Lung (tissue), 12 donors: ENCODE measurements around the gene PANX1. TPM values are rescaled to one million over a fixed set of nuclear protein-coding genes. Genes with fewer than 3 reads are reported as not detected.
A peak's percentile ranks its signal among the peaks of the same experiment; 100 is the strongest.

Source experiments
- ATAC-seq: fragments of 200-7000 bp; cut with Tn5 transposase; one replicate; pipeline ENCODE4 v1.9.1; 2020; ENCODE audit warnings: moderate number of reproducible peaks; ENCODE audit not compliant: insufficient read depth, low FRiP score
- DNase-seq, 3 donors: peaks; one replicate each; pipeline ENCODE4 v3.0.0-alpha.2; 2013 to 2017
- H3K27ac ChIP-seq, 2 donors: one replicate each; pipeline ENCODE4 v1.5.1; 2013; ENCODE audit warnings: mild to moderate bottlenecking in 2 of 2, moderate library complexity in 2 of 2, control low read depth in 1 of 2, inconsistent platforms in 1 of 2, low read depth in 1 of 2, low read length in 1 of 2
- H3K27me3 ChIP-seq, 3 donors: one replicate each; pipeline ENCODE4 v1.5.1; 2013; ENCODE audit warnings: low read length in 2 of 3; ENCODE audit not compliant: control insufficient read depth in 3 of 3, insufficient read depth in 3 of 3
- H3K36me3 ChIP-seq, 4 donors: one replicate each; pipeline ENCODE4 v1.5.1; 2013; ENCODE audit warnings: low read length in 4 of 4, mild to moderate bottlenecking in 1 of 4, moderate library complexity in 1 of 4; ENCODE audit not compliant: control insufficient read depth in 4 of 4, insufficient read depth in 4 of 4
- H3K4me1 ChIP-seq, 5 donors: one replicate each; pipeline ENCODE4 v1.5.1; 2013; ENCODE audit warnings: low read length in 5 of 5, mild to moderate bottlenecking in 2 of 5, moderate library complexity in 1 of 5; ENCODE audit not compliant: control insufficient read depth in 5 of 5, insufficient read depth in 5 of 5
- H3K4me3 ChIP-seq: one replicate; pipeline ENCODE4 v1.5.1; 2013; ENCODE audit warnings: mild to moderate bottlenecking, control low read depth, moderate library complexity
- H3K9ac ChIP-seq, 2 donors: one replicate each; pipeline ENCODE4 v1.5.1; 2013; ENCODE audit warnings: low read length in 2 of 2, control low read depth in 1 of 2; ENCODE audit not compliant: insufficient read depth in 1 of 2
- H3K9me3 ChIP-seq, 4 donors: one replicate each; pipeline ENCODE4 v1.5.1; 2013; ENCODE audit warnings: low read length in 3 of 4, mild to moderate bottlenecking in 1 of 4, moderate library complexity in 1 of 4; ENCODE audit not compliant: control insufficient read depth in 4 of 4, insufficient read depth in 3 of 4
- CTCF ChIP-seq: IDR thresholded peaks from 2 replicates; pipeline ENCODE4 v1.5.1; 2012; ENCODE audit warnings: mild to moderate bottlenecking; ENCODE audit errors: control extremely low read depth, extremely low read depth
- WGBS, 2 donors: extraction: QIAGEN DNeasy Blood & Tissue Kit; methylation state at CpG; one replicate each; pipeline ENCODE4 v1.1.7; 2013; 5-methylcytosine and 5-hydroxymethylcytosine counted together
- polyA plus RNA-seq, 2 donors: library from polyadenylated mRNA; stranded (reverse); fragments of 200-250 nt; gene quantifications; one replicate each; pipeline ENCODE4 v1.2.1, GENCODE V29; 2013
- total RNA-seq, 2 donors: library from RNA; depleted of rRNA in 1 of 2; stranded (reverse); fragments of >200 nt in 1 of 2; gene quantifications; one replicate each; pipeline ENCODE4 v1.2.1, GENCODE V29; 2014 to 2021
- donor health status: control.
- donor health status: control.
- donor health status: Bipolar disorder and iron deficiency.
- donor health status: healthy.
- donor health status: DM: yes; HTN: yes; CAD: no.

Gene PANX1
- total and polyA plus RNA-seq, 4 donors, result 5.9 to 25.7 (median 19.0) TPM

GRCh38 chr11:94128291-94128745 lies 323 bp upstream of the PANX1 start:
- H3K9me3 ChIP-seq, result no peaks in the 10 kb centered on the region
- DNase-seq (no peak), ATAC-seq (no peak)
- no peaks in the 10 kb centered on the region for H3K36me3 ChIP-seq
- H3K4me1 ChIP-seq, result peaks cover 7 to 46% (median 22%) of the 10 kb centered on the region in 5 donors
- TF ChIP-seq CTCF, result no peak
- no peaks in the 10 kb centered on the region for H3K27me3 ChIP-seq
- peak overlapping the region; percentile 82 for H3K4me3 ChIP-seq
- WGBS, 2 donors, result 0% methylated on average over 23 of the region's 23 CpGs
- peak overlapping the region; percentile 89 to 98 for H3K27ac ChIP-seq
- peak overlapping the region; percentile 30 to 95 for H3K9ac ChIP-seq

- Histone ChIP-seq H3K9me3 (no peaks in the 10 kb centered on the region), H3K4me3 (peak overlapping the region; percentile 82), H3K36me3 (no peaks in the 10 kb centered on the region), H3K27ac (peak overlapping the region; percentile 89 to 98), H3K4me1 (peaks cover 14 to 59% (median 22%) of the 10 kb centered on the region in 5 donors), H3K9ac (peak overlapping the region; percentile 80), H3K27me3 (no peaks in the 10 kb centered on the region)
- DNase-seq, result peak in 2 of 3 donors; percentile 72 to 80
- no peak for TF ChIP-seq CTCF
- ATAC-seq, result no peak
- WGBS, 2 donors, result 8 to 9% methylated on average over 20 of the region's 20 CpGs
Measured at GRCh38 chr11:94129512-94130297, 1.1 kb downstream of the PANX1 start.

- Histone ChIP-seq H3K27me3 (no peaks in the 10 kb centered on the region), H3K27ac (peak overlapping the region; percentile 89 to 98), H3K9me3 (no peaks in the 10 kb centered on the region), H3K4me1 (peaks cover 14 to 67% (median 24%) of the 10 kb centered on the region in 5 donors), H3K9ac (peak overlapping the region; percentile 8 to 80), H3K4me3 (no peak overlapping the region), H3K36me3 (no peaks in the 10 kb centered on the region)
- peak; percentile 33 to 86 (median 79) for DNase-seq
- TF ChIP-seq CTCF, result no peak
- ATAC-seq, result no peak
- WGBS, 2 donors, result 31 to 34% methylated on average over 7 of the region's 7 CpGs
Measured at GRCh38 chr11:94130298-94131046, 1.8 kb downstream of the PANX1 start.
